ENCODE results near the gene WHRN.

The WHRN gene

GRCh38 chr9:114369216-114370130, 135.8 kb downstream of the WHRN start:
- in situ Hi-C loops (cut with HindIII; ENCODE audit: low pct_ligation_motif_present, low sequenced_read_pairs) = no loop called here
- no peak overlapping the region for H3K27ac ChIP-seq
- H3K36me3 ChIP-seq (replicated peaks) = peaks cover 10% of the 10 kb centered on the region
- DNase-seq = no peak
- no peak for TF ChIP-seq CTCF (IDR thresholded peaks at IDR 0.05; ENCODE audit: low read depth, low read length, missing control alignments)
- no peaks in the 10 kb centered on the region for H3K27me3 ChIP-seq (replicated peaks)
- no peak overlapping the region for H3K4me3 ChIP-seq (ENCODE audit: low read depth, low read length)

GRCh38 chr9:114367772-114368569, 137.3 kb downstream of the WHRN start:
- Histone ChIP-seq H3K4me3 (ENCODE audit: low read depth, low read length) (no peak overlapping the region), H3K27ac (no peak overlapping the region), H3K36me3 (replicated peaks) (peaks cover 14% of the 10 kb centered on the region), H3K27me3 (replicated peaks) (no peaks in the 10 kb centered on the region)
- in situ Hi-C loops (cut with HindIII; ENCODE audit: low pct_ligation_motif_present, low sequenced_read_pairs) = no loop called here
- no peak for DNase-seq
- TF ChIP-seq CTCF (IDR thresholded peaks at IDR 0.05; ENCODE audit: low read depth, low read length, missing control alignments) = no peak

- DNase-seq = no peak
- Histone ChIP-seq H3K27me3 (replicated peaks) (no peaks in the 10 kb centered on the region), H3K27ac (no peak overlapping the region), H3K36me3 (replicated peaks) (peaks cover 18% of the 10 kb centered on the region), H3K4me3 (ENCODE audit: low read depth, low read length) (no peak overlapping the region)
- in situ Hi-C loops (cut with HindIII; ENCODE audit: low pct_ligation_motif_present, low sequenced_read_pairs) = no loop called here
- TF ChIP-seq CTCF (IDR thresholded peaks at IDR 0.05; ENCODE audit: low read depth, low read length, missing control alignments) = no peak
Measured at GRCh38 chr9:114367366-114367765, 137.9 kb downstream of the WHRN start.

- no peak for TF ChIP-seq CTCF (IDR thresholded peaks at IDR 0.05; ENCODE audit: low read depth, low read length, missing control alignments)
- Histone ChIP-seq H3K36me3 (replicated peaks) (peaks cover 26% of the 10 kb centered on the region), H3K27ac (peak overlapping the region; percentile 23), H3K27me3 (replicated peaks) (no peaks in the 10 kb centered on the region), H3K4me3 (ENCODE audit: low read depth, low read length) (no peak overlapping the region)
- peak; percentile 73 for DNase-seq
- in situ Hi-C loops (cut with HindIII; ENCODE audit: low pct_ligation_motif_present, low sequenced_read_pairs) = no loop called here
Measured at GRCh38 chr9:114366334-114367128, 138.7 kb downstream of the WHRN start.

GRCh38 chr9:114365194-114365593, 140.1 kb downstream of the WHRN start:
- H3K4me3 ChIP-seq (ENCODE audit: low read depth, low read length) = no peak overlapping the region
- in situ Hi-C loops (cut with HindIII; ENCODE audit: low pct_ligation_motif_present, low sequenced_read_pairs) = no loop called here
- H3K36me3 ChIP-seq (replicated peaks) = peaks cover 39% of the 10 kb centered on the region
- no peak overlapping the region for H3K27ac ChIP-seq
- no peaks in the 10 kb centered on the region for H3K27me3 ChIP-seq (replicated peaks)
- DNase-seq = no peak
- no peak for TF ChIP-seq CTCF (IDR thresholded peaks at IDR 0.05; ENCODE audit: low read depth, low read length, missing control alignments)

Measured in brain microvascular endothelial cell (primary cell).